RWPE1 (cell line): ENCODE measurements around the gene COG7.
"Not testable (repeated sequence)": the region's sequence is repeated elsewhere in the genome, so short reads cannot be mapped to it uniquely, and the experiment has no call there.

Experiments
- CTCF ChIA-PET: fragments of 350-600 bp; sonication (Branson Sonifier 250); formaldehyde crosslinking; extraction: SDS; loops from one replicate; lab custom pipeline; 2021; lab: Yijun Ruan, JAX
- POLR2A ChIA-PET: fragments of 400-600 bp; formaldehyde crosslinking; extraction: SDS; loops from one replicate; lab custom pipeline; 2020; ENCODE audit warnings: antibody characterized with exemption; ENCODE audit not compliant: low non-redundant PET; lab: Yijun Ruan, JAX
- DNase-seq: peaks from one replicate; pipeline ENCODE4 v3.0.0; 2012; ENCODE audit warnings: low spot score
- H3K27ac ChIP-seq: fragments of 450-650 bp; 2 replicates; pipeline ENCODE4 v1.5.1; 2017
- CTCF ChIP-seq: fragments of 450-650 bp; conservative IDR thresholded peaks from 2 replicates; pipeline ENCODE4 v1.5.1; 2017; ENCODE audit warnings: low read depth, mild to moderate bottlenecking

COG7 gene

GRCh38 chr16:23486480-23486879 is 33.5 kb upstream of the COG7 start:
- DNase-seq: no peak
- ChIA-PET CTCF (interaction anchor here (0.7 kb wide), 1 partner anchor 46 kb away, joined by 3 read pairs; no protein-coding TSS in a partner anchor), POLR2A (no interaction called here)
- TF ChIP-seq CTCF: no peak
- H3K27ac ChIP-seq: no peak overlapping the region

- ChIA-PET POLR2A (no interaction called here), CTCF (no interaction called here)
- no peak for DNase-seq
- no peak for TF ChIP-seq CTCF
- H3K27ac ChIP-seq: no peak overlapping the region
These were observed 32.9 kb upstream of the COG7 start for GRCh38 chr16:23485841-23486240.

GRCh38 chr16:23485257-23485614 is 32.2 kb upstream of the COG7 start:
- CTCF ChIA-PET: no interaction called here
- POLR2A ChIA-PET: no interaction called here
- no peak for DNase-seq
- no peak overlapping the region for H3K27ac ChIP-seq
- TF ChIP-seq CTCF: no peak

GRCh38 chr16:23484510-23485256 is 31.7 kb upstream of the COG7 start:
- TF ChIP-seq CTCF: no peak
- DNase-seq: no peak
- no peak overlapping the region for H3K27ac ChIP-seq
- ChIA-PET POLR2A (no interaction called here), CTCF (no interaction called here)

GRCh38 chr16:23483492-23483891 is 30.5 kb upstream of the COG7 start:
- H3K27ac ChIP-seq, DNase-seq, CTCF ChIA-PET, POLR2A ChIA-PET: not testable (repeated sequence)

GRCh38 chr16:23482778-23483177 is 29.8 kb upstream of the COG7 start:
- POLR2A ChIA-PET: no interaction called here
- H3K27ac ChIP-seq: no peak overlapping the region
- CTCF ChIA-PET: no interaction called here
- DNase-seq: no peak
- no peak for TF ChIP-seq CTCF

GRCh38 chr16:23480257-23480656 is 27.3 kb upstream of the COG7 start:
- H3K27ac ChIP-seq: no peak overlapping the region
- no peak for DNase-seq
- ChIA-PET POLR2A (interaction anchor here (0.6 kb wide), 1 partner anchor 206 kb away, joined by 3 read pairs; no protein-coding TSS in a partner anchor), CTCF (interaction anchor here (0.7 kb wide), 1 partner anchor 248 kb away, joined by 3 read pairs; no protein-coding TSS in a partner anchor)
- TF ChIP-seq CTCF: no peak
